Measurements from ENCODE around the gene DNAH10. TPM values are rescaled to one million over a fixed set of nuclear protein-coding genes. Genes with fewer than 3 reads are reported as not detected.

The DNAH10 gene
- total RNA-seq, 1 experiment from 2014 or later = 0.09 TPM

DNA sequence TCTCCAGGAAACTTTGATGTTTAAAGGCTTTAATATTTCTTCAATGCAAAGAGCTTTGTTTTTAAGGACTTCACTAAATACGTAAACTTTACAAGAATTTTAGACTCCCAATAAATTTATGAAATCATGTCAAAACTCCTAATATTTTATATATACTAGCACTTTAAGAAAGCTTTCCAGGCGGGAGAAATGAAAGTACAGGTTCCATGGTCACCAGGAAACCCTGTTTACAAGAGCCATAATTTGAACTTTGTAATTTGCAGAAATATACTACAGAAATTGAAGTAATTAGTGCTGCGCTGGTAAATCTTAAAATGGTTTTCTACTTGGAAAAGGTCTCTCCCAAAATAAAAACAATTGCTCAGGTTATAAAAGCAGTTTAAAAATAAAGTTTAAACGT, 201.7 kb downstream of the DNAH10 start:
- H3K4me3 Mint-ChIP-seq = no peak overlapping the region
- no peaks in the 10 kb centered on the region for H3K4me1 Mint-ChIP-seq
- TF ChIP-seq, protein P1, sequence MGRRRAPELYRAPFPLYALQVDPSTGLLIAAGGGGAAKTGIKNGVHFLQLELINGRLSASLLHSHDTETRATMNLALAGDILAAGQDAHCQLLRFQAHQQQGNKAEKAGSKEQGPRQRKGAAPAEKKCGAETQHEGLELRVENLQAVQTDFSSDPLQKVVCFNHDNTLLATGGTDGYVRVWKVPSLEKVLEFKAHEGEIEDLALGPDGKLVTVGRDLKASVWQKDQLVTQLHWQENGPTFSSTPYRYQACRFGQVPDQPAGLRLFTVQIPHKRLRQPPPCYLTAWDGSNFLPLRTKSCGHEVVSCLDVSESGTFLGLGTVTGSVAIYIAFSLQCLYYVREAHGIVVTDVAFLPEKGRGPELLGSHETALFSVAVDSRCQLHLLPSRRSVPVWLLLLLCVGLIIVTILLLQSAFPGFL (CRISPR knock-in tag; IDR thresholded peaks at IDR 0.05; ENCODE audit: borderline replicate concordance) = no peak
- TF ChIP-seq TEAD1 (CRISPR knock-in tag; IDR thresholded peaks at IDR 0.05) (no peak), FOXJ3 (CRISPR knock-in tag; IDR thresholded peaks at IDR 0.05; ENCODE audit: borderline replicate concordance) (no peak)
- TF ChIP-seq, protein P2, sequence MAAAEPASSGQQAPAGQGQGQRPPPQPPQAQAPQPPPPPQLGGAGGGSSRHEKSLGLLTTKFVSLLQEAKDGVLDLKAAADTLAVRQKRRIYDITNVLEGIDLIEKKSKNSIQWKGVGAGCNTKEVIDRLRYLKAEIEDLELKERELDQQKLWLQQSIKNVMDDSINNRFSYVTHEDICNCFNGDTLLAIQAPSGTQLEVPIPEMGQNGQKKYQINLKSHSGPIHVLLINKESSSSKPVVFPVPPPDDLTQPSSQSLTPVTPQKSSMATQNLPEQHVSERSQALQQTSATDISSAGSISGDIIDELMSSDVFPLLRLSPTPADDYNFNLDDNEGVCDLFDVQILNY (CRISPR knock-in tag; IDR thresholded peaks at IDR 0.05) = no peak
- TF ChIP-seq, protein P3, sequence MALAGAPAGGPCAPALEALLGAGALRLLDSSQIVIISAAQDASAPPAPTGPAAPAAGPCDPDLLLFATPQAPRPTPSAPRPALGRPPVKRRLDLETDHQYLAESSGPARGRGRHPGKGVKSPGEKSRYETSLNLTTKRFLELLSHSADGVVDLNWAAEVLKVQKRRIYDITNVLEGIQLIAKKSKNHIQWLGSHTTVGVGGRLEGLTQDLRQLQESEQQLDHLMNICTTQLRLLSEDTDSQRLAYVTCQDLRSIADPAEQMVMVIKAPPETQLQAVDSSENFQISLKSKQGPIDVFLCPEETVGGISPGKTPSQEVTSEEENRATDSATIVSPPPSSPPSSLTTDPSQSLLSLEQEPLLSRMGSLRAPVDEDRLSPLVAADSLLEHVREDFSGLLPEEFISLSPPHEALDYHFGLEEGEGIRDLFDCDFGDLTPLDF (CRISPR knock-in tag; IDR thresholded peaks at IDR 0.05) = no peak
- TF ChIP-seq, protein P4, sequence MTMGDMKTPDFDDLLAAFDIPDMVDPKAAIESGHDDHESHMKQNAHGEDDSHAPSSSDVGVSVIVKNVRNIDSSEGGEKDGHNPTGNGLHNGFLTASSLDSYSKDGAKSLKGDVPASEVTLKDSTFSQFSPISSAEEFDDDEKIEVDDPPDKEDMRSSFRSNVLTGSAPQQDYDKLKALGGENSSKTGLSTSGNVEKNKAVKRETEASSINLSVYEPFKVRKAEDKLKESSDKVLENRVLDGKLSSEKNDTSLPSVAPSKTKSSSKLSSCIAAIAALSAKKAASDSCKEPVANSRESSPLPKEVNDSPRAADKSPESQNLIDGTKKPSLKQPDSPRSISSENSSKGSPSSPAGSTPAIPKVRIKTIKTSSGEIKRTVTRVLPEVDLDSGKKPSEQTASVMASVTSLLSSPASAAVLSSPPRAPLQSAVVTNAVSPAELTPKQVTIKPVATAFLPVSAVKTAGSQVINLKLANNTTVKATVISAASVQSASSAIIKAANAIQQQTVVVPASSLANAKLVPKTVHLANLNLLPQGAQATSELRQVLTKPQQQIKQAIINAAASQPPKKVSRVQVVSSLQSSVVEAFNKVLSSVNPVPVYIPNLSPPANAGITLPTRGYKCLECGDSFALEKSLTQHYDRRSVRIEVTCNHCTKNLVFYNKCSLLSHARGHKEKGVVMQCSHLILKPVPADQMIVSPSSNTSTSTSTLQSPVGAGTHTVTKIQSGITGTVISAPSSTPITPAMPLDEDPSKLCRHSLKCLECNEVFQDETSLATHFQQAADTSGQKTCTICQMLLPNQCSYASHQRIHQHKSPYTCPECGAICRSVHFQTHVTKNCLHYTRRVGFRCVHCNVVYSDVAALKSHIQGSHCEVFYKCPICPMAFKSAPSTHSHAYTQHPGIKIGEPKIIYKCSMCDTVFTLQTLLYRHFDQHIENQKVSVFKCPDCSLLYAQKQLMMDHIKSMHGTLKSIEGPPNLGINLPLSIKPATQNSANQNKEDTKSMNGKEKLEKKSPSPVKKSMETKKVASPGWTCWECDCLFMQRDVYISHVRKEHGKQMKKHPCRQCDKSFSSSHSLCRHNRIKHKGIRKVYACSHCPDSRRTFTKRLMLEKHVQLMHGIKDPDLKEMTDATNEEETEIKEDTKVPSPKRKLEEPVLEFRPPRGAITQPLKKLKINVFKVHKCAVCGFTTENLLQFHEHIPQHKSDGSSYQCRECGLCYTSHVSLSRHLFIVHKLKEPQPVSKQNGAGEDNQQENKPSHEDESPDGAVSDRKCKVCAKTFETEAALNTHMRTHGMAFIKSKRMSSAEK (CRISPR knock-in tag; IDR thresholded peaks at IDR 0.05; ENCODE audit: borderline replicate concordance) = no peak
- peaks cover 100% of the 10 kb centered on the region for H3K27me3 Mint-ChIP-seq (ENCODE audit: low read depth)
- POLR2A ChIA-PET = no interaction called here
- DNase-seq (ENCODE audit: low spot score) (no peak), ATAC-seq (no peak)
- no peaks in the 10 kb centered on the region for H3K9me3 Mint-ChIP-seq
- H3K36me3 Mint-ChIP-seq = no peaks in the 10 kb centered on the region
- no peak overlapping the region for H3K27ac Mint-ChIP-seq
- CTCF ChIA-PET = interaction anchor here (0.7 to 3.1 kb wide), 2 partner anchors 25 to 58 kb away, joined by 3 to 12 read pairs; no protein-coding TSS in a partner anchor

DNA sequence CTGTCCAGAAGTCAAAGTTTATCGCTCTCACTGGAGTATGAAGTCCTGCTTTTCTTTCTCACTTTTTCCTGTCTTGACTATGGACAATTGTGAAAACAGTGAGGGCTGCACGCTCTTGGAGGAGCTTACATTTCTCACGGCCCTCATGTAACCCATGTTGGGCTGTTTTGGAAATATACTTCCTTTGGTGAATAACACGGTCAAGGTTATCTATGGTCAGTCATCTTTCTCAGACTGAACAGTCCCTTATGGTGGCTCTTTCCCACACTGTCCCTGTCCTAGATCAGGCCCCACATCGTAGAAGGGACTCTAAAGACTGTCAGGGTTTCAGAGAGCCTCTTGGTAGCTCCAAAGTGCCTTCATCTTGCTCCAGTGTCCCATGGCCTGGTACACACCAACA, 203.3 kb downstream of the DNAH10 start:
- DNase-seq (ENCODE audit: low spot score) (no peak), ATAC-seq (no peak)
- CTCF ChIA-PET = interaction anchor here (3.1 kb wide), 1 partner anchor 27 kb away, joined by 12 read pairs; no protein-coding TSS in a partner anchor
- Mint-ChIP-seq H3K36me3 (no peaks in the 10 kb centered on the region), H3K4me3 (no peak overlapping the region), H3K9me3 (no peaks in the 10 kb centered on the region), H3K27me3 (ENCODE audit: low read depth) (peaks cover 100% of the 10 kb centered on the region), H3K27ac (no peak overlapping the region), H3K4me1 (no peaks in the 10 kb centered on the region)
- POLR2A ChIA-PET = no interaction called here
- TF ChIP-seq TEAD1 (CRISPR knock-in tag; IDR thresholded peaks at IDR 0.05) (no peak), ZNF671 (CRISPR knock-in tag; IDR thresholded peaks at IDR 0.05) (no peak), ZNF121 (CRISPR knock-in tag; IDR thresholded peaks at IDR 0.05) (no peak), FOXP1 (CRISPR knock-in tag; IDR thresholded peaks at IDR 0.05; ENCODE audit: borderline replicate concordance) (no peak), ELF4 (CRISPR knock-in tag; IDR thresholded peaks at IDR 0.05; ENCODE audit: low read depth) (no peak), PRRX2 (CRISPR knock-in tag; IDR thresholded peaks at IDR 0.05) (no peak), ETV6 (CRISPR knock-in tag; IDR thresholded peaks at IDR 0.05) (no peak), RORB (CRISPR knock-in tag; IDR thresholded peaks at IDR 0.05) (no peak), CBFB (CRISPR knock-in tag; IDR thresholded peaks at IDR 0.05; ENCODE audit: low read depth) (no peak), TCF7 (CRISPR knock-in tag; IDR thresholded peaks at IDR 0.05; ENCODE audit: low read depth) (no peak), SP1 (CRISPR knock-in tag; conservative IDR thresholded peaks at IDR 0.05) (no peak)
- TF ChIP-seq, protein P5, sequence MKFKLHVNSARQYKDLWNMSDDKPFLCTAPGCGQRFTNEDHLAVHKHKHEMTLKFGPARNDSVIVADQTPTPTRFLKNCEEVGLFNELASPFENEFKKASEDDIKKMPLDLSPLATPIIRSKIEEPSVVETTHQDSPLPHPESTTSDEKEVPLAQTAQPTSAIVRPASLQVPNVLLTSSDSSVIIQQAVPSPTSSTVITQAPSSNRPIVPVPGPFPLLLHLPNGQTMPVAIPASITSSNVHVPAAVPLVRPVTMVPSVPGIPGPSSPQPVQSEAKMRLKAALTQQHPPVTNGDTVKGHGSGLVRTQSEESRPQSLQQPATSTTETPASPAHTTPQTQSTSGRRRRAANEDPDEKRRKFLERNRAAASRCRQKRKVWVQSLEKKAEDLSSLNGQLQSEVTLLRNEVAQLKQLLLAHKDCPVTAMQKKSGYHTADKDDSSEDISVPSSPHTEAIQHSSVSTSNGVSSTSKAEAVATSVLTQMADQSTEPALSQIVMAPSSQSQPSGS (CRISPR knock-in tag; IDR thresholded peaks at IDR 0.05; ENCODE audit: borderline replicate concordance, low read depth) = no peak
- TF ChIP-seq, protein P6, sequence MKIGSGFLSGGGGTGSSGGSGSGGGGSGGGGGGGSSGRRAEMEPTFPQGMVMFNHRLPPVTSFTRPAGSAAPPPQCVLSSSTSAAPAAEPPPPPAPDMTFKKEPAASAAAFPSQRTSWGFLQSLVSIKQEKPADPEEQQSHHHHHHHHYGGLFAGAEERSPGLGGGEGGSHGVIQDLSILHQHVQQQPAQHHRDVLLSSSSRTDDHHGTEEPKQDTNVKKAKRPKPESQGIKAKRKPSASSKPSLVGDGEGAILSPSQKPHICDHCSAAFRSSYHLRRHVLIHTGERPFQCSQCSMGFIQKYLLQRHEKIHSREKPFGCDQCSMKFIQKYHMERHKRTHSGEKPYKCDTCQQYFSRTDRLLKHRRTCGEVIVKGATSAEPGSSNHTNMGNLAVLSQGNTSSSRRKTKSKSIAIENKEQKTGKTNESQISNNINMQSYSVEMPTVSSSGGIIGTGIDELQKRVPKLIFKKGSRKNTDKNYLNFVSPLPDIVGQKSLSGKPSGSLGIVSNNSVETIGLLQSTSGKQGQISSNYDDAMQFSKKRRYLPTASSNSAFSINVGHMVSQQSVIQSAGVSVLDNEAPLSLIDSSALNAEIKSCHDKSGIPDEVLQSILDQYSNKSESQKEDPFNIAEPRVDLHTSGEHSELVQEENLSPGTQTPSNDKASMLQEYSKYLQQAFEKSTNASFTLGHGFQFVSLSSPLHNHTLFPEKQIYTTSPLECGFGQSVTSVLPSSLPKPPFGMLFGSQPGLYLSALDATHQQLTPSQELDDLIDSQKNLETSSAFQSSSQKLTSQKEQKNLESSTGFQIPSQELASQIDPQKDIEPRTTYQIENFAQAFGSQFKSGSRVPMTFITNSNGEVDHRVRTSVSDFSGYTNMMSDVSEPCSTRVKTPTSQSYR (CRISPR knock-in tag; IDR thresholded peaks at IDR 0.05) = no peak
- TF ChIP-seq, protein P7, sequence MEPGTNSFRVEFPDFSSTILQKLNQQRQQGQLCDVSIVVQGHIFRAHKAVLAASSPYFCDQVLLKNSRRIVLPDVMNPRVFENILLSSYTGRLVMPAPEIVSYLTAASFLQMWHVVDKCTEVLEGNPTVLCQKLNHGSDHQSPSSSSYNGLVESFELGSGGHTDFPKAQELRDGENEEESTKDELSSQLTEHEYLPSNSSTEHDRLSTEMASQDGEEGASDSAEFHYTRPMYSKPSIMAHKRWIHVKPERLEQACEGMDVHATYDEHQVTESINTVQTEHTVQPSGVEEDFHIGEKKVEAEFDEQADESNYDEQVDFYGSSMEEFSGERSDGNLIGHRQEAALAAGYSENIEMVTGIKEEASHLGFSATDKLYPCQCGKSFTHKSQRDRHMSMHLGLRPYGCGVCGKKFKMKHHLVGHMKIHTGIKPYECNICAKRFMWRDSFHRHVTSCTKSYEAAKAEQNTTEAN (CRISPR knock-in tag; IDR thresholded peaks at IDR 0.05) = no peak
- TF ChIP-seq, protein P8, sequence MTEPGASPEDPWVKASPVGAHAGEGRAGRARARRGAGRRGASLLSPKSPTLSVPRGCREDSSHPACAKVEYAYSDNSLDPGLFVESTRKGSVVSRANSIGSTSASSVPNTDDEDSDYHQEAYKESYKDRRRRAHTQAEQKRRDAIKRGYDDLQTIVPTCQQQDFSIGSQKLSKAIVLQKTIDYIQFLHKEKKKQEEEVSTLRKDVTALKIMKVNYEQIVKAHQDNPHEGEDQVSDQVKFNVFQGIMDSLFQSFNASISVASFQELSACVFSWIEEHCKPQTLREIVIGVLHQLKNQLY (CRISPR knock-in tag; IDR thresholded peaks at IDR 0.05) = no peak
